HG02973 (cell line): ENCODE data around the gene OR2T33.
"Not testable (repeated sequence)": the region's sequence is repeated elsewhere in the genome, so short reads cannot be mapped to it uniquely, and the experiment has no call there.

Experiments used
- ATAC-seq: cut with Tn5 transposase; IDR thresholded peaks from one replicate; pipeline ENCODE4 v1.9.1; 2021; ENCODE audit warnings: moderate library complexity; ENCODE audit not compliant: unreplicated experiment

Gene OR2T33

GRCh38 chr1:248277876-248278275 lies at the start of gene OR2T33:
OR2T33 (minus strand) TSS chr1:248277976; CDS start chr1:248273814, 4,162 bp downstream.
- no peak for ATAC-seq

- ATAC-seq: no peak
Measured at GRCh38 chr1:248324468-248324867, 46.7 kb upstream of the OR2T33 start, which contains the start of gene OR2M7. OR2M7 (minus strand) TSS chr1:248324568; CDS start chr1:248324568, 0 bp downstream.

- no peak for ATAC-seq
Measured at GRCh38 chr1:248316796-248317195, 39.0 kb upstream of the OR2T33 start.

GRCh38 chr1:248306740-248307139 lies 29.0 kb upstream of the OR2T33 start:
- not testable (repeated sequence) for ATAC-seq

- no peak for ATAC-seq
Measured at GRCh38 chr1:248306103-248306502, 28.3 kb upstream of the OR2T33 start.

GRCh38 chr1:248305672-248306071 lies 27.9 kb upstream of the OR2T33 start:
- not testable (repeated sequence) for ATAC-seq

- ATAC-seq: no peak
Measured at GRCh38 chr1:248303324-248303723, 25.5 kb upstream of the OR2T33 start, which contains the start of gene OR2T12. OR2T12 (minus strand) TSS chr1:248303424; CDS start chr1:248295578, 7,846 bp downstream.

GRCh38 chr1:248288391-248288790 lies 10.6 kb upstream of the OR2T33 start:
- no peak for ATAC-seq

GRCh38 chr1:248273225-248273624 lies 4.6 kb downstream of the OR2T33 start:
- ATAC-seq: not testable (repeated sequence)

- ATAC-seq: no peak
Measured at GRCh38 chr1:248268178-248268577, 9.6 kb downstream of the OR2T33 start.

GRCh38 chr1:248259309-248259708 lies 18.5 kb downstream of the OR2T33 start:
- ATAC-seq: not testable (repeated sequence)

GRCh38 chr1:248243204-248243603 lies 34.6 kb downstream of the OR2T33 start:
- peak; percentile 90 for ATAC-seq

GRCh38 chr1:248239478-248239877 lies 38.3 kb downstream of the OR2T33 start:
- ATAC-seq: no peak

- ATAC-seq: no peak
Measured at GRCh38 chr1:248231117-248231516, 46.7 kb downstream of the OR2T33 start, which contains the start of gene OR2M4. OR2M4 (plus strand) TSS chr1:248231417; CDS start chr1:248238929, 7,512 bp downstream.

- ATAC-seq: no peak
Measured at GRCh38 chr1:248229360-248229908, 48.3 kb downstream of the OR2T33 start.

- no peak for ATAC-seq
Measured at GRCh38 chr1:248225537-248225936, 52.2 kb downstream of the OR2T33 start.
